Activated effector memory CD4-positive, alpha-beta T cell treated with Interleukin-2 at 50 U/mL for 16 hours (primary cell): Measurements from ENCODE around the gene NCOA3.

Experiments used
- DNase-seq: peaks from one replicate; pipeline ENCODE4 v3.0.0-alpha.2; 2020

NCOA3 gene

GRCh38 chr20:47669489-47669888, 167.8 kb downstream of the NCOA3 start:
- no peak for DNase-seq

- no peak for DNase-seq
These were observed 168.5 kb downstream of the NCOA3 start for GRCh38 chr20:47669927-47670890.

GRCh38 chr20:47670913-47671312, 169.2 kb downstream of the NCOA3 start:
- no peak for DNase-seq

GRCh38 chr20:47672166-47672565, 170.5 kb downstream of the NCOA3 start:
- no peak for DNase-seq

GRCh38 chr20:47672886-47673670, 171.4 kb downstream of the NCOA3 start:
- no peak for DNase-seq

- DNase-seq: no peak
These were observed 171.9 kb downstream of the NCOA3 start for GRCh38 chr20:47673671-47673955.

- DNase-seq: no peak
These were observed 172.5 kb downstream of the NCOA3 start for GRCh38 chr20:47674145-47674544.

- no peak for DNase-seq
These were observed 173.0 kb downstream of the NCOA3 start for GRCh38 chr20:47674686-47675085.

- DNase-seq: no peak
These were observed 173.8 kb downstream of the NCOA3 start for GRCh38 chr20:47675190-47676142.

- DNase-seq: no peak
These were observed 174.6 kb downstream of the NCOA3 start for GRCh38 chr20:47676219-47676721.

GRCh38 chr20:47676912-47677634, 175.4 kb downstream of the NCOA3 start:
- DNase-seq: no peak

- peak; percentile 40 for DNase-seq
These were observed 176.2 kb downstream of the NCOA3 start for GRCh38 chr20:47677635-47678453.

GRCh38 chr20:47678536-47678935, 176.8 kb downstream of the NCOA3 start:
- DNase-seq: no peak

- no peak for DNase-seq
These were observed 177.8 kb downstream of the NCOA3 start for GRCh38 chr20:47679462-47679861.

GRCh38 chr20:47680804-47681529, 179.3 kb downstream of the NCOA3 start:
- no peak for DNase-seq

- no peak for DNase-seq
These were observed 180.5 kb downstream of the NCOA3 start for GRCh38 chr20:47682028-47682783.

GRCh38 chr20:47682916-47683315, 181.2 kb downstream of the NCOA3 start:
- DNase-seq: no peak

- no peak for DNase-seq
These were observed 182.8 kb downstream of the NCOA3 start for GRCh38 chr20:47684306-47685080.

- DNase-seq: no peak
These were observed 184.9 kb downstream of the NCOA3 start for GRCh38 chr20:47686545-47686944.
